Stimulated activated CD4-positive, alpha-beta T cell treated with anti-CD3 and anti-CD28 coated beads, Interleukin-1b, Interleukin-23, amount 100 ng/mL, for 4 hours (primary cell): Measurements from ENCODE around the gene ILDR1.
"Not testable (repeated sequence)": the region's sequence is repeated elsewhere in the genome, so short reads cannot be mapped to it uniquely, and the experiment has no call there.

Source experiments
- DNase-seq, 2 donors: peaks; one replicate each; pipeline ENCODE4 v3.0.0-alpha.2; 2020; ENCODE audit warnings: low read depth in 2 of 2

Gene ILDR1

DNA sequence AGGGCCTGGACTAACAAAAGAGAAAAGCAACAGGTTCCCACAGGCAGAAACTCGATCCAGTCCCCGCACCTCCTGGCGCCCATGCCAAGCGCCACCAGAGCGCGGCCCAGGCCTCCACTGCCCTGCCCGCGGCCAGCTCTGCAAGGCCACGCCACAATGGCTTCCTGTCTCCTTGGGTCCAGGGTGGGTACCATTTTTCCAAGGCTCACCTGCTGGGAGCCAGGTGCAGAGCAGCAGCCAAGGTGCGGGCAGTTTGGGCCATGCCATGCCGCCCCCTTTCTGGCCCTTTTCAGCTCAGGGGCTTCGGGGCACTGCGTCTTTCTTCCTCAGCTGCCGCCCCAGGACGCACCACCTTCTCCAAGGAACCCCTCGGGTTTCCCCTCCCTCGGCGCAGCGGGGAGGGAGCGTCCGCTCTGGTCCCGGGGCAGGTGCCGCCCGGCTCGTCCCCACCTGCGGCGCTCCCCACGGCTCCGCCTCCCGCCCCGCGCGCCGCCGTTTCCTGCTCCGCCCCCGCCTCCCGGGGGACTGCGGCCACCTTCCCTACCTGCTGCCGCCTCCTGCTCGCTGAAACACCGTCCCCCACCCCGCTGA lies at the start of gene ILDR1:
TSS of gene ILDR1 (minus strand) at position 437 of the 591 bp plus-strand sequence. CDS start at position 267, 170 bp downstream.
- no peak for DNase-seq

DNA sequence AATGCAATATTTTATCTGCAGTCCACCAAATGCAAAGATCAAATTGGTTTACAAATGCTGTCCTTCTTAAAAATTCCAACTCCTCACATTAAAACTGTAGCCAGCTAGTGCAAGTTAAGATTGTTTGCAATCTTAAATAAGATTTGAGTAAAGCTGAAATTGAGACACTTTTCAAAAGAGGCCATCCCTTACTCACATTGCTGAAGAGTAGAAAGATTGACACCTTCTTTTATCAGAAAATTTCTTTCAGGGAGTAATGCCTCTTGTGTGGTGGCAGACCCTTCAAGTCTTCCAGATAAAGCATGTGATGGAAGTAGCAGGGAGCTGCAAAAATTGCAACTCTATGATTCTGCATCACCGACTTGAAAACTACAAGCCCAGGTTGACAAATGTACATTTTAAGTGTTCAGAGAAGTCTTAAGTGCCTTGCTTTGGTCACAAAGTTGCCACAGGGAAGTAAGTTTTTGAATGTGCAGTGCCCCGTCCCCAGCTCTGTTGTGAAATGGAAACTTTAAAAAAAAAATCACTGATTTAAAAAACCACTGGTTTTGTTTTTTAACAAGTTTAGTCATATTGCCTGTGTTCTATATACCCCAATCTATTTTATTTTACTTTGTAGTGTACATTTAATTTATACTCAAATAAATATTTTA lies 45.7 kb upstream of the ILDR1 start:
- DNase-seq = no peak

GRCh38 chr3:122067214-122067550 lies 45.1 kb upstream of the ILDR1 start:
- DNase-seq = no peak

- no peak for DNase-seq
Observed at GRCh38 chr3:122066331-122067213, 44.5 kb upstream of the ILDR1 start.

DNA sequence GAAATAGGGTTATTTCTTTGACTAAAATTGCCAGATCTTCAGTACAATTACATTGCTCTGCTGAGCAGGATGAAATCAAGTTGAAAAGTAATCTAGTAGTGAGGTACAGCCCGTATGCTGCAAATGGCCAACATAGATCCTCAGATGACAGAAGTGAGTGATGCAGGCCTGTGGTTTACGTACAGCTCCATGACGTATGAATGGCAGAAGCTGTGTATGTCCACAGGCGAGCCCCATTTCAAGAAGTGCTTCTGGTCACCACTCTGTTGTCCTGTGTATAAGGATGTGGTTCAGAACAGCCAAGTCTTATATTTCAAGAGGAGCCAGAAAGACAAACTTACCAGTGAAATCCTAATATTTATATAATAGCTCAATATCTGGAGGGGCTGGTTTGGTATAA lies 42.3 kb upstream of the ILDR1 start:
- no peak for DNase-seq

DNA sequence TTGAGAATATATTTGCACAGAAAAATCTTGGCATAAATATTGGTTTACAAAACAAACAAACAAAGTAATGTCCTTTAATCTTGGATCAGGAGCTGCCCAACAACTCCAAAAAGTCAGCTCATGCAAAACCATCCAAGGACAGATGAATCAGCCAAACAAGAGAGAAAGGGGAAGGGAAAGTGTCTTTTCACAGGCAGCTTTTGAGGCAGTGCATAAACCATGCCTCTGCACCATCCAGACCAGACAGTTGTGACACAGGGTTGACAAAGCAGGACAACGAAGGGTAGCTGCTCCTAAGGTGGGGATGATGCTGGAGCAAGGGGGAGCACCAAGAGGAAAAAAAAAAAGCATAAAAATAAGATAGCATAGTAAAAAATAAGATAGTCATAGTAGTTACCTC lies 41.9 kb upstream of the ILDR1 start:
- no peak for DNase-seq

DNA sequence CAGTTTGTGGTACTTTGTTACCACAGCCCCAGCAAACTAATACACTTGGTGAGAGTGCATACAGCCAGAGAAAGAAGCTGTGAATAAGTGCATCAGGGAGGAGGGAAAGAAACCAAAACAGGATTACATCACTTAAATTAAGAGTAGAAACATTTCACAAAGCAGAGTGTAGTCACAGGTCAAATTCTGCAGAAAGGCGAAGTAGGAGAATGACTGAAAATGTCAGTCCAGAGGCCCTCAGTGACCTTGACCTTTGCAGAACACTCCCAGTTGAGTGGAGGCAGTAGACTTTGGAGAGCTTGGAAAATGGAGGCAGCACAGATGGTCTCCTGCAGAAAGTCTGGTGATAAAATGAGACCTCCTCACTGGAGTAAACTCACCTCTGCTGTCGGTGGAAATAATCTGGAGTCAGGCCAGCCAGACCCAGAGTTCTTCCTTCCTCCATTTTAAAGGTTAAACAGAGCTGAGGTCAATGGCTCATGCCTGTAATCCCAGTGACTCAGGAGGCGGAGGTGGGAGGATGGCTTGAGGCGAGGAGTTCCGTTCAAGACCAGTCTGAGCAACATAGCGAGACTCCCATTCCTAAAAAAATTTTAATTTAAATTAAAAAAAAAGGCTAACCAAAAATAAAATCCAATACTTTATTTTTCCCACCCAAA lies 38.1 kb upstream of the ILDR1 start:
- DNase-seq = no peak

DNA sequence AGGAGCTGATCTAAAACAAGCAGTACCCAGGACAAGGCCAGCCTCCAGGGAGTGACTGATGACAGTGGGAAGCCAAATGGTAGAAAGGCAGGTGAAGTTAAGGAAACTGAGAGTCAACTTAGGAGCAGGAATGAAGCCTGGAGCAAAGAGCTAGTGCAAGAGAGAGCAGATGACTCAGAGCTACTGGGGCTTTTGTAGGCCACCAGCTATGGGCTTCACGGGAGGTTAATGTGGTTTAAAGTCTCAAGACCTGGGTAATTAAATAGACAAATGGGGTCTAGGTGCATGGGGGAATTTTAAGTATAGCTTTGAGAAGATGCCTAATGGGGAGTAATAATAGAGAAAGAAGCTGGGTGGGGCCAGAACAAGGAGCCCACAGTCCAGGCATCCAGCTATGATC lies 36.2 kb upstream of the ILDR1 start:
- DNase-seq = no peak

- DNase-seq = no peak
Observed at GRCh38 chr3:122057671-122058070, 35.6 kb upstream of the ILDR1 start.

DNA sequence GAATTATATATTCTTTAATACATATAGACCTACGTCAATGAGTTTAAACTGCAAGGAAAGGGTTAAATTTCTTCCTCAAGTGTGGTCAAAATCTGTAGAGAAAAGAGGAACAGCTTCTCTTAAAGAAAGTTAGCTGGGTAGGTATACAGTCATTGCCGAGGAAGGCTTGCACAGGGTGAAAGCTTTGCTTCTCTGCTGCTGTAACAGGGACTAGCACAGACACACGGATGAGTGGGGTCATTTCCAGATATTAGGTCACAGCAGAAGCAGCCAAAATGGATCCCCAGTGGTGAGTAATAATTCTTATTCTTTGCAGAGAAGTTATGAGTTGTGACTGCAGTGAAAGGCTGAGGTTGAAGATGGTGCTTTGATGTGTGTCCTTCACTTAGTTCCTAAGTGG lies 33.2 kb upstream of the ILDR1 start, which contains the start of gene CD86:
TSS of gene CD86 (plus strand) at position 148 of the 400 bp plus-strand sequence. CDS start at position 276, 128 bp downstream.
- no peak for DNase-seq

- DNase-seq = no peak
Observed at GRCh38 chr3:122052968-122053367, 30.9 kb upstream of the ILDR1 start.

DNA sequence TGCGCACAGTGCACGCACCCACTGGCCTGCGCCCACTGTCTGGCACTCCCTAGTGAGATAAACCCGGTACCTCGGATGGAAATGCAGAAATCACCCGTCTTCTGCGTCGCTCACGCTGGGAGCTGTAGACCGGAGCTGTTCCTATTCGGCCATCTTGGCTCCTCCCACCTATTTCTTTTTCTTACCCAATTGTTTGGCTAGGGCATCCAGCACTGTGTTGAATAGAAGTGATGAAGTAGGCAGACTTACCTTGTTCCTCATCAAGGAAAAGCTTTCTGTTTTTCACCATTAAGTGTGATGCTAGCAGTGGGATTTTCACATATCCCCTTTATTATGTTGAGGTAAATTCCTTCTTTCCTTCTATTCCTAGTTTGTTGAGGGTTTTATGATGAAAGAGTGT lies 25.7 kb upstream of the ILDR1 start:
- DNase-seq = not testable (repeated sequence)

GRCh38 chr3:122047296-122047695 lies 25.2 kb upstream of the ILDR1 start:
- DNase-seq = not testable (repeated sequence)

DNA sequence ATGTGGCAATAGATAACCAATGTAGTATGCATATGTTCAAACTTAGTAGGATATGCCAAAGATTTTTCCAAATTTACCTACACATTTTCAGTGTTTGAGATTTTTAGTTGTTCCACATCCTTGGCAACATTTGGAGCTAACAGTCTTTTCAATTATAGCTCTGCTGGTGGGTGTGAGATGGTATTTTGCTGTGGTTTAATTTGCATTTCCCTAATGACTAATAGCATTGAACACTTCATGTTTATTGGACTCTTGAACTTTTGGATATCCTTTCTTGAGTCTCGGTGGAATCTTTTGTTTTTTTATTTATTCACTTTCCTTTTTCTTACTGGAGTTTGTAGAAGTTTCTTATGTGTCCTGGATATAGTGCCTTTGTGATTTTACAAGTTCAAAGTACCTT lies 11.0 kb upstream of the ILDR1 start:
- DNase-seq = no peak

- no peak for DNase-seq
Observed at GRCh38 chr3:122032531-122032930, 10.5 kb upstream of the ILDR1 start.

DNA sequence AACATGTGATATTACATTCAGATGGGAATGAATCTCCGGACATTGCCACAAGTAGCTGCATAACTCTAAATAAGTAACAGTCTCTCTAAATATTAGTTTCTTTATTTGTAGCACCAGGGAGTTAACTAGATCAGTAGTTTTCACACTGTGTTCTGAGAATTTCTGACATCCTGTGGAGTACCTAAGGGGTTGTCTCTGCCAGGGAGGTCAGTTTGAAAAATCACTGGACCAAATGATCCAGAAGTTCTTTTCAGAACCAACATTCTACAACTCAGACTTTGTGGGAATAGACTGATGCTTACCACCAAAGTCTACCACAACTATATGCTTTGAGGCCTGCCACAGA lies 9.0 kb upstream of the ILDR1 start:
- DNase-seq = no peak

GRCh38 chr3:122030381-122031122 lies 8.5 kb upstream of the ILDR1 start:
- no peak for DNase-seq

DNA sequence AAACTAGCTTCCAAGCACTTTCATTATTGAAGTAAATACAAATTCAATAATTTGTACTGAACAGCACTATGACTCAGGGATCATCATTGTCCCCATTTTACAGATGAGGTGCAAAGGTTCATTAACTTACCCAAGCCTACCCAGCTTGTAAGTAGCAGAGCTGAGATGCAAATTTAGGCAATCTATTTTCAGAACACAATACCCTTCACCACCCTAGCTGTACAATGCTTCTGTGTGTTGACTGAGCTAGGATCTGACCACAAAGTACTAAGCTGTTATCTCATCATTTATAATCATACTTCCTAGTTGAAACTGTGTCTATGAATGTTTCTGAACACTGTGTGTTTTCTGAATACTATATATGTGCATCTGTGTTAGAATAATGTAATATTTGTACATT lies 3.2 kb upstream of the ILDR1 start:
- DNase-seq = no peak

GRCh38 chr3:122024800-122025199 lies 2.8 kb upstream of the ILDR1 start:
- DNase-seq = no peak

GRCh38 chr3:122023335-122023910 lies 1.4 kb upstream of the ILDR1 start:
- DNase-seq = no peak

DNA sequence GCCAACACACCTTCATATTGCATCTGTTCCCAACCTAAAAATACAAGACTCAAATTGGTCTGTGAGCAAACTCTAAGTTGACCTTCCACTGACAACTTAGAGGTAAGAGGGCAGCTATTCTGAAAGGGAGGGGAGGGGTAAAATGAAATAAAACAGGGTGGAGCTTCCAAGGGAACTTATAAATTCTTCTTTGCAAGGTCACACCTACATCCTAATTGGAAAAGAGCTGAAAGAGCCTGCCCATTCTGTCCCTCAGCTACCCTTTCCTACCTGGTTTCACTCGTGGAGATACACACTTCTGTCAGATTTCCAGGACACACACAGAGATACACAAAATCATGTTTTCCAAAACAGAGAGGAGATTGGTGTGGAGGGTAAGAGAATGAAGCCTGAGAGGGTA lies 1.0 kb downstream of the ILDR1 start:
- no peak for DNase-seq
